Kidney (tissue), 14 donors: ENCODE measurements around the gene BTC. TPM values are rescaled to one million over a fixed set of nuclear protein-coding genes. Genes with fewer than 3 reads are reported as not detected.
A peak's percentile ranks its signal among the peaks of the same experiment; 100 is the strongest.

Source experiments
- DNase-seq, 5 donors: peaks; one replicate each; pipeline ENCODE4 v3.0.0-alpha.2; 2013 to 2020
- FAIRE-seq: peaks from 2 replicates; lab custom pipeline; 2012; peaks lifted over from hg19 to GRCh38; lab: Jason Lieb, UNC
- H3K27ac ChIP-seq, 2 donors: one replicate each; pipeline ENCODE4 v1.7.0; 2013; ENCODE audit warnings: low read depth in 2 of 2, low read length in 2 of 2, inconsistent platforms in 1 of 2
- H3K27me3 ChIP-seq: one replicate; pipeline ENCODE4 v1.7.1; 2013; ENCODE audit warnings: low read length, inconsistent platforms; ENCODE audit not compliant: control insufficient read depth, insufficient read depth
- H3K36me3 ChIP-seq, 3 donors: one replicate each; pipeline versions ENCODE4 v1.7.0 to v1.7.1; 2013; ENCODE audit warnings: low read length in 3 of 3, control low read depth in 1 of 3, inconsistent platforms in 1 of 3; ENCODE audit not compliant: insufficient read depth in 3 of 3, control insufficient read depth in 2 of 3
- H3K4me1 ChIP-seq, 3 donors: one replicate each; pipeline versions ENCODE4 v1.7.0 to v1.7.1; 2013; ENCODE audit warnings: low read length in 3 of 3, inconsistent platforms in 1 of 3, low read depth in 1 of 3; ENCODE audit not compliant: control insufficient read depth in 2 of 3, insufficient read depth in 2 of 3
- H3K4me3 ChIP-seq, 3 donors: one replicate each; pipeline versions ENCODE4 v1.7.0 to v1.8.1; 2013; ENCODE audit warnings: low read length in 3 of 3, control low read depth in 1 of 3, inconsistent platforms in 1 of 3
- H3K9ac ChIP-seq, 3 donors: one replicate each; pipeline versions ENCODE4 v1.7.0 to v1.7.1; 2013; ENCODE audit warnings: low read length in 3 of 3, control low read depth in 1 of 3, inconsistent platforms in 1 of 3
- H3K9me3 ChIP-seq, 3 donors: one replicate each; pipeline versions ENCODE4 v1.7.0 to v1.7.1; 2013; ENCODE audit warnings: low read length in 3 of 3, control low read depth in 1 of 3, inconsistent platforms in 1 of 3; ENCODE audit not compliant: control insufficient read depth in 2 of 3, insufficient read depth in 1 of 3
- CTCF ChIP-seq: IDR thresholded peaks from 3 replicates; pipeline ENCODE4 v1.5.1; 2012; ENCODE audit warnings: mild to moderate bottlenecking, moderate library complexity, borderline replicate concordance; ENCODE audit not compliant: insufficient read depth; ENCODE audit errors: extremely low read depth
- intact Hi-C: fragments of 100-400 bp; cut with DNase I; formaldehyde crosslinking; loops from one replicate; pipeline ENCODE4 v1.11.1; 2022
- polyA plus RNA-seq: library from polyadenylated mRNA; stranded (reverse); fragments of 350-450 nt; fragmentation: Illumina TruSeq; extraction: RNeasy Lipid Tissue Mini Kit (QIAGEN cat#74804); gene quantifications from one replicate; pipeline ENCODE4 v1.2.3, GENCODE V29; 2014; ENCODE audit warnings: low read depth, low replicate concordance; ENCODE audit not compliant: insufficient read depth
- total RNA-seq: library from RNA; stranded (reverse); fragmentation: NEBNext Ultra II Directional; extraction: Animal tissue kit (Norgen Biotek cat#: 25700); gene quantifications from one replicate; pipeline ENCODE4 v1.2.1, GENCODE V29; 2021
- donor health status: control.
- donor health status: control.
- donor health status: control.
- donor health status: control.
- donor health status: control.
- donor health status: DM: yes; HTN: yes; CAD: no.
- donor health status: Normal renal cell carcinoma (clear cell type).

The BTC gene
- total and polyA plus RNA-seq, 2 donors from 2014 or later, result 6.0 TPM

- Histone ChIP-seq H3K4me3 (no peak overlapping the region), H3K36me3 (no peaks in the 10 kb centered on the region), H3K9me3 (no peaks in the 10 kb centered on the region), H3K27ac (no peak overlapping the region), H3K4me1 (no peaks in the 10 kb centered on the region), H3K27me3 (no peaks in the 10 kb centered on the region), H3K9ac (no peak overlapping the region)
- no peak for DNase-seq
- no peak for FAIRE-seq
- no peak for TF ChIP-seq CTCF
- intact Hi-C loops, result no loop called here
These were observed 55.7 kb downstream of the BTC start for GRCh38 chr4:74738464-74739143.

- Histone ChIP-seq H3K27me3 (no peaks in the 10 kb centered on the region), H3K4me1 (no peaks in the 10 kb centered on the region), H3K9ac (no peak overlapping the region), H3K4me3 (no peak overlapping the region), H3K9me3 (no peaks in the 10 kb centered on the region), H3K36me3 (no peaks in the 10 kb centered on the region), H3K27ac (no peak overlapping the region)
- intact Hi-C loops, result no loop called here
- no peak for FAIRE-seq
- no peak for TF ChIP-seq CTCF
- DNase-seq, result peak in 1 of 5 donors; percentile 18
These were observed 59.3 kb downstream of the BTC start for GRCh38 chr4:74734995-74735394.

GRCh38 chr4:74733756-74734155, 60.6 kb downstream of the BTC start:
- DNase-seq, result no peak
- Histone ChIP-seq H3K4me1 (no peaks in the 10 kb centered on the region), H3K9ac (no peak overlapping the region), H3K4me3 (no peak overlapping the region), H3K36me3 (no peaks in the 10 kb centered on the region), H3K27me3 (no peaks in the 10 kb centered on the region), H3K9me3 (no peaks in the 10 kb centered on the region), H3K27ac (no peak overlapping the region)
- FAIRE-seq, result no peak
- no peak for TF ChIP-seq CTCF
- intact Hi-C loops, result no loop called here

GRCh38 chr4:74724979-74725378, 69.3 kb downstream of the BTC start:
- no peak for FAIRE-seq
- Histone ChIP-seq H3K27ac (no peak overlapping the region), H3K27me3 (no peaks in the 10 kb centered on the region), H3K9me3 (no peaks in the 10 kb centered on the region), H3K36me3 (no peaks in the 10 kb centered on the region), H3K4me3 (no peak overlapping the region), H3K9ac (no peak overlapping the region), H3K4me1 (no peaks in the 10 kb centered on the region)
- intact Hi-C loops, result no loop called here
- no peak for DNase-seq
- TF ChIP-seq CTCF, result no peak
